ENCODE data around the gene EMC7. TPM values are rescaled to one million over a fixed set of nuclear protein-coding genes. Genes with fewer than 3 reads are reported as not detected.

EMC7 gene
- total RNA-seq, 4 donors from 2014 or later, result 29.9 to 41.4 (median 34.4) TPM

DNA sequence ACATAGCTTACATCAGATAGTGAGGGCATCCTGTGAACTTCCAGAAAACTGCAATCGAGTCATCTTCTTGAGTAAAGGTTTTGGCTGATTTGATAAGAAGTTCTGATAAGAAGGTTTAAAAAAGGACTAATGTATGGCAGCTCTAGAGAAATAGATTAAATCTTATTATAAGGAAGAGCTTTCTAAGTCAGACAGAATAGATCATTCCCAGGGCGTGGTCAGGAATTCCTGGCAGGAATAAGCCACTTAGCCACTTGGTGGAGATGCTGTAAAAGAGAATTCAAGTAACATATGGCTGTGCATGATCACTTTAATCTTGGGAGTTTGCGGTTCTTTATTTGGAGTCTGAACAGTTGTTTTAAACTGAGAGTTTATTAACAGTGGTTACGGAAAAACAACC lies 17.6 kb upstream of the EMC7 start:
- WGBS, 2 donors, result 68 to 79% methylated on average over 4 of the region's 4 CpGs
- no peak for DNase-seq (ENCODE audit: low spot score in 2 of 2)
- TF ChIP-seq EP300 (IDR thresholded peaks at IDR 0.05) (no peak), POLR2A (IDR thresholded peaks at IDR 0.05) (no peak)
- TF ChIP-seq, protein P1, sequence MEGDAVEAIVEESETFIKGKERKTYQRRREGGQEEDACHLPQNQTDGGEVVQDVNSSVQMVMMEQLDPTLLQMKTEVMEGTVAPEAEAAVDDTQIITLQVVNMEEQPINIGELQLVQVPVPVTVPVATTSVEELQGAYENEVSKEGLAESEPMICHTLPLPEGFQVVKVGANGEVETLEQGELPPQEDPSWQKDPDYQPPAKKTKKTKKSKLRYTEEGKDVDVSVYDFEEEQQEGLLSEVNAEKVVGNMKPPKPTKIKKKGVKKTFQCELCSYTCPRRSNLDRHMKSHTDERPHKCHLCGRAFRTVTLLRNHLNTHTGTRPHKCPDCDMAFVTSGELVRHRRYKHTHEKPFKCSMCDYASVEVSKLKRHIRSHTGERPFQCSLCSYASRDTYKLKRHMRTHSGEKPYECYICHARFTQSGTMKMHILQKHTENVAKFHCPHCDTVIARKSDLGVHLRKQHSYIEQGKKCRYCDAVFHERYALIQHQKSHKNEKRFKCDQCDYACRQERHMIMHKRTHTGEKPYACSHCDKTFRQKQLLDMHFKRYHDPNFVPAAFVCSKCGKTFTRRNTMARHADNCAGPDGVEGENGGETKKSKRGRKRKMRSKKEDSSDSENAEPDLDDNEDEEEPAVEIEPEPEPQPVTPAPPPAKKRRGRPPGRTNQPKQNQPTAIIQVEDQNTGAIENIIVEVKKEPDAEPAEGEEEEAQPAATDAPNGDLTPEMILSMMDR (IDR thresholded peaks at IDR 0.05), result no peak
- Histone ChIP-seq H3K27me3 (no peaks in the 10 kb centered on the region), H3K9me3 (no peaks in the 10 kb centered on the region), H3K36me3 (no peaks in the 10 kb centered on the region), H3K27ac (no peak overlapping the region), H3K4me3 (no peak overlapping the region), H3K4me1 (peaks cover 0 to 8% (median 0%) of the 10 kb centered on the region in 4 donors)

DNA sequence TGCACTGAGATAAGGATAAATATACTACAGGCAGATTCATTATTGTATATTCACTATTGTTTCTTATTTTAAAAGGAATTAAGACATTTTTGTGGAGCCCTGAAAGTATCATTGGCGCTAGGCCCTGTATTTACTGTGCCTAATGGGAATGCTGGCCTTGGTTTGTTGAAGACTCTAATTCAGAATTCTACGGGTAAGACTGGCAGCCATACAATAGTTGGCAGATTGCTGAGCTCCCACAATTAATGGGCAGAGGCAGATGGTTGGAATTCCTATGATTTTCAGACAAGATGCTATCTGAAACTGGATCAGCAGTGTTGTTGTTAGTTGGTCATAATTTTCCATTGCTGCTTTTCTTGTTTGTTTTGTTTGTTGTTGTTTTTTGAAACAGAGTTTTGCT lies 15.0 kb upstream of the EMC7 start:
- H3K4me3 ChIP-seq, result no peak overlapping the region
- DNase-seq (ENCODE audit: low spot score in 2 of 2), result no peak
- TF ChIP-seq EP300 (IDR thresholded peaks at IDR 0.05) (no peak), POLR2A (IDR thresholded peaks at IDR 0.05) (no peak)
- TF ChIP-seq, protein P1 (IDR thresholded peaks at IDR 0.05), result no peak
- H3K36me3 ChIP-seq, result no peaks in the 10 kb centered on the region
- H3K4me1 ChIP-seq, result peaks cover 0 to 8% (median 0%) of the 10 kb centered on the region in 4 donors
- H3K9me3 ChIP-seq, result no peaks in the 10 kb centered on the region
- H3K27ac ChIP-seq, result peak overlapping the region in 2 of 4 donors; percentile 43 to 62
- WGBS, 2 donors, result 32 to 39% methylated on average over 2 of the region's 2 CpGs
- H3K27me3 ChIP-seq, result no peaks in the 10 kb centered on the region

DNA sequence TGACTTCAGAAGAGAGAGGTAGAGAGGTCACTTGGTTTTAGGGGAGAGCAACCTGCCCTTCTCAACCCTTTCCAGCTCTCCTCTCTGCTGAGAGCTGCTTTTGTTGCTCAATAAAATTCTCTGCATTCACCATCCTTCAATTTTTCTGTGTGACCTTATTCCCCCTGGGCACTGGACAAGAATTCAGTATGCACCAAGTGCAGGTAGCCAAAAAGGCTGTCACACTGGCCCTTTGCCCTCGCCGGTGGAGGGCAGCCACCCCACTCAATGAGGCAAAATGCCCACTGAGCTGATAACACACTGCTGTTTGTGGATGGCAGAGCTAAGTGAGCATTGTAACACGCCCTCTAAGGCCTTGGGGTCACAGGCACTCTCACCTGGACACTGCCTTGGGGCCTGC lies 13.1 kb upstream of the EMC7 start:
- Histone ChIP-seq H3K27me3 (no peaks in the 10 kb centered on the region), H3K4me3 (no peak overlapping the region), H3K4me1 (peaks cover 0 to 11% (median 0%) of the 10 kb centered on the region in 4 donors), H3K27ac (no peak overlapping the region), H3K9me3 (no peaks in the 10 kb centered on the region), H3K36me3 (no peaks in the 10 kb centered on the region)
- 70 to 73% methylated on average over 3 of the region's 3 CpGs for WGBS, 2 donors
- TF ChIP-seq, protein P1 (IDR thresholded peaks at IDR 0.05), result no peak
- TF ChIP-seq POLR2A (IDR thresholded peaks at IDR 0.05) (no peak), EP300 (IDR thresholded peaks at IDR 0.05) (no peak)
- DNase-seq (ENCODE audit: low spot score in 2 of 2), result no peak

DNA sequence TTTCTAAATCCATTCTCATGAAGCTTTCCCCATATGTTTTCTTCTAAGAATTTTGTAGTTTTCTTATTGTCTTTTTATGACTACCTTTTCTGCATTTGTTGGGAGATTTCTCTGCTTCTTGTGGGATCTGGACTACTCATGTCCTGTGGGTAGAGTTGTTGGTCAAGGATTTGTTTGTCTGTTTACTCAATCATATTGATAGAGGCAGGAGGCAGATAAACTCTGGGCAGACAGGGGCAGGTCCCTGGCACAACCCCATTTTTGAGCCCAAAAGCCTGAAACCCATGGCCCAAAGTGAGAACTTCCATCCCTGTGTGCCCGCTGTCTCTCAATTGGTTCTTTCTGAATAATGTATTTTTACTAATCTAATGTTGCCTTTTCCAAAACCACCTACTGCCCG lies 12.6 kb upstream of the EMC7 start:
- Histone ChIP-seq H3K27ac (no peak overlapping the region), H3K36me3 (no peaks in the 10 kb centered on the region), H3K4me1 (peaks cover 0 to 11% (median 0%) of the 10 kb centered on the region in 4 donors), H3K9me3 (no peaks in the 10 kb centered on the region), H3K4me3 (no peak overlapping the region), H3K27me3 (no peaks in the 10 kb centered on the region)
- 47 to 50% methylated on average over 2 of the region's 2 CpGs for WGBS, 2 donors
- TF ChIP-seq, protein P1 (IDR thresholded peaks at IDR 0.05), result no peak
- TF ChIP-seq POLR2A (IDR thresholded peaks at IDR 0.05) (no peak), EP300 (IDR thresholded peaks at IDR 0.05) (no peak)
- no peak for DNase-seq (ENCODE audit: low spot score in 2 of 2)

DNA sequence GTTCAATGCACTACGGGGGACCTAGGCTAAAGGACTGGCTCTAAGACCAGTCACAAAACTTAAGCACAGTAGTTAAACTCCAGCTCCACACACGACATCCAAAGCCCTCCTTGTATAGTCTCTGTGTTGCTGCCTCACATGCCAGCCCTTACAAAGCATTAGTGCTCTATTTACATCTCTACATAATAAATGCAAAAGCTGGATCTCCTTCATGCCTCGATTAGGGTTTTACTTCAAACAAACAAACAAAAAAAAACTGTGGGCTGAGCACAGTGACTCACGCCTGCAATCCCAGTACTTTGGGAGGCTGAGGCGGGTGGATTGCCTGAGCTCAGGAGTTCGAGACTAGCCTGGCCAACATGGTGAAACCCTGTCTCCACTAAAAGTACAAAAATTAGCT lies 9.8 kb upstream of the EMC7 start:
- Histone ChIP-seq H3K27ac (no peak overlapping the region), H3K9me3 (no peaks in the 10 kb centered on the region), H3K27me3 (no peaks in the 10 kb centered on the region), H3K4me3 (no peak overlapping the region), H3K4me1 (peaks cover 0 to 10% (median 0%) of the 10 kb centered on the region in 4 donors), H3K36me3 (no peaks in the 10 kb centered on the region)
- 60 to 63% methylated on average over 6 of the region's 6 CpGs for WGBS, 2 donors
- no peak for DNase-seq (ENCODE audit: low spot score in 2 of 2)
- no peak for TF ChIP-seq POLR2A (IDR thresholded peaks at IDR 0.05)
- TF ChIP-seq, protein P1 (IDR thresholded peaks at IDR 0.05), result no peak

All from tibial nerve (tissue), 4 donors.